Activated B cell treated with CpG ODN at 0.5 μM for 24 hours (primary cell): ENCODE data around the gene LDLRAD4. TPM values are rescaled to one million over a fixed set of nuclear protein-coding genes. Genes with fewer than 3 reads are reported as not detected.

Experiments used
- ATAC-seq: fragments of 200-7000 bp; cut with Tn5 transposase; one replicate; pipeline ENCODE4 v1.10.0; 2021; ENCODE audit warnings: low read depth, mild to moderate bottlenecking, moderate library complexity
- CTCF ChIA-PET: fragments of 350-600 bp; sonication (Branson Sonifier 250); formaldehyde crosslinking; loops from one replicate; lab custom pipeline; 2021; ENCODE audit warnings: antibody characterized with exemption; lab: Charles Lee
- POLR2A ChIA-PET: fragments of 350-600 bp; sonication (Branson Sonifier 250); formaldehyde crosslinking; loops from one replicate; lab custom pipeline; 2021; ENCODE audit warnings: antibody characterized with exemption; lab: Charles Lee
- DNase-seq: peaks from one replicate; pipeline ENCODE4 v3.0.0; 2022
- H3K27ac Mint-ChIP-seq: one replicate; pipeline ENCODE4 v1.8.0; 2020; ENCODE audit warnings: mixed read lengths
- H3K27me3 Mint-ChIP-seq: one replicate; pipeline ENCODE4 v1.8.0; 2021; ENCODE audit warnings: mixed read lengths
- H3K36me3 Mint-ChIP-seq: one replicate; pipeline ENCODE4 v1.8.0; 2021; ENCODE audit warnings: low read depth, mixed read lengths
- H3K4me1 Mint-ChIP-seq: one replicate; pipeline ENCODE4 v1.8.0; 2021; ENCODE audit warnings: mixed read lengths
- H3K4me3 Mint-ChIP-seq: one replicate; pipeline ENCODE4 v1.8.0; 2020; ENCODE audit warnings: mild to moderate bottlenecking, mixed read lengths
- H3K9me3 Mint-ChIP-seq: one replicate; pipeline ENCODE4 v1.8.0; 2020; ENCODE audit warnings: mixed read lengths
- CTCF ChIP-seq: fragments of 200-600 bp; IDR thresholded peaks from one replicate; pipeline ENCODE4 v1.8.0; 2022; ENCODE audit warnings: antibody characterized with exemption, mild to moderate bottlenecking
- intact Hi-C: fragments of 100-400 bp; cut with micrococcal nuclease; formaldehyde crosslinking; loops from one replicate; pipeline ENCODE4 v1.15.1; 2024
- total RNA-seq: library from RNA; stranded (reverse); gene quantifications from 2 replicates; pipeline ENCODE4 v1.2.3, GENCODE V29; 2022

LDLRAD4 gene
- total RNA-seq, 1 donor from 2014 or later, result 66.9 TPM

- H3K4me1 Mint-ChIP-seq, result peaks cover 38% of the 10 kb centered on the region
- no peak for TF ChIP-seq CTCF
- no peak overlapping the region for H3K4me3 Mint-ChIP-seq
- ChIA-PET CTCF (interaction anchor here (1.0 kb wide), 1 partner anchor 9 kb away, joined by 3 read pairs; no protein-coding TSS in a partner anchor), POLR2A (no interaction called here)
- no peaks in the 10 kb centered on the region for H3K36me3 Mint-ChIP-seq
- intact Hi-C loops, result loop anchor here (10.0 kb wide), 1 partner anchor 241 kb away; no protein-coding TSS in a partner anchor
- no peak for DNase-seq
- H3K9me3 Mint-ChIP-seq, result no peaks in the 10 kb centered on the region
- ATAC-seq, result no peak
- no peak overlapping the region for H3K27ac Mint-ChIP-seq
- no peaks in the 10 kb centered on the region for H3K27me3 Mint-ChIP-seq
Measured at GRCh38 chr18:13374096-13374467, 155.5 kb downstream of the LDLRAD4 start.

GRCh38 chr18:13374468-13375301 lies 156.1 kb downstream of the LDLRAD4 start:
- peaks cover 38% of the 10 kb centered on the region for H3K4me1 Mint-ChIP-seq
- no peak overlapping the region for H3K4me3 Mint-ChIP-seq

GRCh38 chr18:13375302-13376255 lies 157.0 kb downstream of the LDLRAD4 start:
- CTCF ChIA-PET, result no interaction called here
- Mint-ChIP-seq H3K4me3 (peak overlapping the region; percentile 25), H3K27me3 (no peaks in the 10 kb centered on the region), H3K27ac (peak overlapping the region; percentile 65), H3K4me1 (peaks cover 38% of the 10 kb centered on the region), H3K36me3 (no peaks in the 10 kb centered on the region), H3K9me3 (no peaks in the 10 kb centered on the region)
- peak; percentile 92 for ATAC-seq
- TF ChIP-seq CTCF, result no peak
- no peak for DNase-seq
- intact Hi-C loops, result loop anchor here (1.0 to 10.0 kb wide), 2 partner anchors 127 to 239 kb away; no protein-coding TSS in a partner anchor
- POLR2A ChIA-PET, result interaction anchor here (0.6 to 1.5 kb wide), 2 partner anchors 19 to 192 kb away, joined by 3 to 4 read pairs; no protein-coding TSS in a partner anchor

More at GRCh38 chr18:13374468-13375301, 156.1 kb downstream of the LDLRAD4 start:
- ChIA-PET POLR2A (interaction anchor here (0.5 to 1.5 kb wide), 3 partner anchors 20 to 192 kb away, joined by 3 to 4 read pairs (median 4); no protein-coding TSS in a partner anchor), CTCF (no interaction called here)
- no peak for TF ChIP-seq CTCF
- no peak overlapping the region for H3K27ac Mint-ChIP-seq
- no peaks in the 10 kb centered on the region for H3K9me3 Mint-ChIP-seq
- no peaks in the 10 kb centered on the region for H3K36me3 Mint-ChIP-seq
- no peak for DNase-seq
- H3K27me3 Mint-ChIP-seq, result no peaks in the 10 kb centered on the region
- no peak for ATAC-seq
- intact Hi-C loops, result loop anchor here (1.0 to 10.0 kb wide), 2 partner anchors 128 to 240 kb away; no protein-coding TSS in a partner anchor

- no peak overlapping the region for H3K27ac Mint-ChIP-seq
Measured at GRCh38 chr18:13376298-13376840, 157.8 kb downstream of the LDLRAD4 start.

More at GRCh38 chr18:13376298-13376840, 157.8 kb downstream of the LDLRAD4 start:
- intact Hi-C loops, result loop anchor here (10.0 kb wide), 1 partner anchor 238 kb away; no protein-coding TSS in a partner anchor
- Mint-ChIP-seq H3K9me3 (no peaks in the 10 kb centered on the region), H3K36me3 (no peaks in the 10 kb centered on the region), H3K4me3 (no peak overlapping the region), H3K4me1 (peaks cover 38% of the 10 kb centered on the region), H3K27me3 (no peaks in the 10 kb centered on the region)
- DNase-seq (no peak), ATAC-seq (no peak)
- no peak for TF ChIP-seq CTCF
- CTCF ChIA-PET, result no interaction called here
- POLR2A ChIA-PET, result interaction anchor here (1.5 kb wide), 1 partner anchor 191 kb away, joined by 4 read pairs; no protein-coding TSS in a partner anchor
